ENCODE results near the gene POLR2E.

POLR2E gene

GRCh38 chr19:1046836-1047695, 48.1 kb downstream of the POLR2E start:
- H3K27ac Mint-ChIP-seq, result no peak overlapping the region
- H3K27me3 Mint-ChIP-seq, result no peaks in the 10 kb centered on the region
- no peaks in the 10 kb centered on the region for H3K9me3 Mint-ChIP-seq
- H3K36me3 Mint-ChIP-seq, result no peaks in the 10 kb centered on the region
- peaks cover 7% of the 10 kb centered on the region for H3K4me1 Mint-ChIP-seq
- H3K4me3 Mint-ChIP-seq, result no peak overlapping the region

- H3K27ac Mint-ChIP-seq, result no peak overlapping the region
- H3K36me3 Mint-ChIP-seq, result no peaks in the 10 kb centered on the region
- H3K27me3 Mint-ChIP-seq, result no peaks in the 10 kb centered on the region
- no peaks in the 10 kb centered on the region for H3K9me3 Mint-ChIP-seq
- no peak overlapping the region for H3K4me3 Mint-ChIP-seq
- H3K4me1 Mint-ChIP-seq, result peaks cover 6% of the 10 kb centered on the region
Measured at GRCh38 chr19:1046117-1046626, 49.0 kb downstream of the POLR2E start.

GRCh38 chr19:1045247-1045603, 50.0 kb downstream of the POLR2E start:
- peak overlapping the region; percentile 35 for H3K27ac Mint-ChIP-seq
- peaks cover 12% of the 10 kb centered on the region for H3K4me1 Mint-ChIP-seq
- H3K27me3 Mint-ChIP-seq, result no peaks in the 10 kb centered on the region
- no peaks in the 10 kb centered on the region for H3K9me3 Mint-ChIP-seq
- H3K36me3 Mint-ChIP-seq, result no peaks in the 10 kb centered on the region
- no peak overlapping the region for H3K4me3 Mint-ChIP-seq

GRCh38 chr19:1042689-1043511, 52.3 kb downstream of the POLR2E start:
- Mint-ChIP-seq H3K27ac (no peak overlapping the region), H3K4me1 (peaks cover 33% of the 10 kb centered on the region), H3K27me3 (no peaks in the 10 kb centered on the region), H3K4me3 (peak overlapping the region; percentile 11), H3K9me3 (no peaks in the 10 kb centered on the region), H3K36me3 (no peaks in the 10 kb centered on the region)

- Mint-ChIP-seq H3K27ac (no peak overlapping the region), H3K4me1 (peaks cover 40% of the 10 kb centered on the region), H3K9me3 (no peaks in the 10 kb centered on the region), H3K4me3 (peak overlapping the region; percentile 11), H3K27me3 (no peaks in the 10 kb centered on the region), H3K36me3 (peaks cover 2% of the 10 kb centered on the region)
Measured at GRCh38 chr19:1041835-1042685, 53.1 kb downstream of the POLR2E start.

- no peaks in the 10 kb centered on the region for H3K9me3 Mint-ChIP-seq
- peak overlapping the region; percentile 96 for H3K4me3 Mint-ChIP-seq
- no peaks in the 10 kb centered on the region for H3K27me3 Mint-ChIP-seq
- peaks cover 4% of the 10 kb centered on the region for H3K36me3 Mint-ChIP-seq
- no peak overlapping the region for H3K27ac Mint-ChIP-seq
- peaks cover 40% of the 10 kb centered on the region for H3K4me1 Mint-ChIP-seq
Measured at GRCh38 chr19:1041272-1041834, 53.8 kb downstream of the POLR2E start.

- H3K27me3 Mint-ChIP-seq, result no peaks in the 10 kb centered on the region
- peak overlapping the region; percentile 56 for H3K27ac Mint-ChIP-seq
- H3K4me3 Mint-ChIP-seq, result peak overlapping the region; percentile 96
- H3K9me3 Mint-ChIP-seq, result no peaks in the 10 kb centered on the region
- peaks cover 40% of the 10 kb centered on the region for H3K4me1 Mint-ChIP-seq
- H3K36me3 Mint-ChIP-seq, result peaks cover 4% of the 10 kb centered on the region
Measured at GRCh38 chr19:1040476-1041271, 54.5 kb downstream of the POLR2E start.

- H3K4me3 Mint-ChIP-seq, result peak within 1 kb of the TSS; percentile 96
- no peaks in the 10 kb centered on the region for H3K27me3 Mint-ChIP-seq
- no peaks in the 10 kb centered on the region for H3K9me3 Mint-ChIP-seq
- H3K27ac Mint-ChIP-seq, result peak within 1 kb of the TSS; percentile 56
- peaks cover 4% of the 10 kb centered on the region for H3K36me3 Mint-ChIP-seq
- H3K4me1 Mint-ChIP-seq, result peaks cover 41% of the 10 kb centered on the region
Measured at GRCh38 chr19:1039646-1040475, 55.3 kb downstream of the POLR2E start, which contains the start of gene ABCA7. TSS of gene ABCA7 (plus strand) at chr19:1040107. CDS start at chr19:1041362, 1,255 bp downstream.

- peaks cover 41% of the 10 kb centered on the region for H3K4me1 Mint-ChIP-seq
- H3K4me3 Mint-ChIP-seq, result peak overlapping the region; percentile 96
Measured at GRCh38 chr19:1038978-1039645, 56.1 kb downstream of the POLR2E start.

GRCh38 chr19:1037621-1038064, 57.5 kb downstream of the POLR2E start:
- Mint-ChIP-seq H3K4me3 (peak overlapping the region; percentile 63), H3K36me3 (peaks cover 4% of the 10 kb centered on the region)

More at GRCh38 chr19:1038978-1039645, 56.1 kb downstream of the POLR2E start:
- H3K27me3 Mint-ChIP-seq, result no peaks in the 10 kb centered on the region
- peaks cover 4% of the 10 kb centered on the region for H3K36me3 Mint-ChIP-seq
- no peaks in the 10 kb centered on the region for H3K9me3 Mint-ChIP-seq
- H3K27ac Mint-ChIP-seq, result peak overlapping the region; percentile 56

More at GRCh38 chr19:1037621-1038064, 57.5 kb downstream of the POLR2E start:
- H3K4me1 Mint-ChIP-seq, result peaks cover 49% of the 10 kb centered on the region
- H3K27me3 Mint-ChIP-seq, result no peaks in the 10 kb centered on the region
- H3K9me3 Mint-ChIP-seq, result no peaks in the 10 kb centered on the region
- H3K27ac Mint-ChIP-seq, result peak overlapping the region; percentile 62
